Epithelial cell of proximal tubule (primary cell): Measurements from ENCODE around the gene MEIS3. TPM values are rescaled to one million over a fixed set of nuclear protein-coding genes. Genes with fewer than 3 reads are reported as not detected.

ENCODE experiments used
- DNase-seq: peaks from one replicate; pipeline ENCODE4 v3.0.0-alpha.2; 2011; ENCODE audit warnings: low read depth
- H3K4me3 ChIP-seq: 2 replicates; pipeline ENCODE4 v1.5.1; 2011; ENCODE audit warnings: low read depth, mild to moderate bottlenecking, low read length
- total RNA-seq: library from RNA; depleted of rRNA; stranded (reverse); fragments of >200 nt; gene quantifications from 2 replicates; pipeline ENCODE4 v1.2.3, GENCODE V29; 2015
- TF ChIP-seq, protein P1 (sequence below): conservative IDR thresholded peaks from 2 replicates; pipeline ENCODE4 v1.5.1; 2012; ENCODE audit warnings: low read depth, mild to moderate bottlenecking, low read length

Gene MEIS3
- total RNA-seq, 1 donor from 2014 or later = 0.29 TPM

DNA sequence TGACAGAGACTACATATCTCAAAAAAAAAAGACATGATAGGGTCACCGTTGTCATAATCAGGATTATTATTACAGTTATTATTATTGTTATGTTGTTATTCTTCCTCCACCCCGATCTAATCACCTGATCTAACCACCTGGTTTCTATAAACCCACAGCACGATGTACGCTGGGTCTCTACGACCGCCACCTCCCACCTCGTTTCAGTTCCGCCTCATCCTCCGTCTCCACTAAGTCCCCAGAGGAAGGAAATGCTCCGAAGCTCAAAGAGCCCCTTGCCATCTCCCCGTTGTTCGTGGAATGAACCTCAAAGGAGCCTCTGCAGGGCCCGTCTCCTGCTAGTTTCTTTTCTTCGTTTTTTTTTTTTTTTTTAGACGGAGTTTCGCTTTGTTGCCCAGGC lies 15.9 kb upstream of the MEIS3 start:
- no peak overlapping the region for H3K4me3 ChIP-seq
- TF ChIP-seq, protein P1, sequence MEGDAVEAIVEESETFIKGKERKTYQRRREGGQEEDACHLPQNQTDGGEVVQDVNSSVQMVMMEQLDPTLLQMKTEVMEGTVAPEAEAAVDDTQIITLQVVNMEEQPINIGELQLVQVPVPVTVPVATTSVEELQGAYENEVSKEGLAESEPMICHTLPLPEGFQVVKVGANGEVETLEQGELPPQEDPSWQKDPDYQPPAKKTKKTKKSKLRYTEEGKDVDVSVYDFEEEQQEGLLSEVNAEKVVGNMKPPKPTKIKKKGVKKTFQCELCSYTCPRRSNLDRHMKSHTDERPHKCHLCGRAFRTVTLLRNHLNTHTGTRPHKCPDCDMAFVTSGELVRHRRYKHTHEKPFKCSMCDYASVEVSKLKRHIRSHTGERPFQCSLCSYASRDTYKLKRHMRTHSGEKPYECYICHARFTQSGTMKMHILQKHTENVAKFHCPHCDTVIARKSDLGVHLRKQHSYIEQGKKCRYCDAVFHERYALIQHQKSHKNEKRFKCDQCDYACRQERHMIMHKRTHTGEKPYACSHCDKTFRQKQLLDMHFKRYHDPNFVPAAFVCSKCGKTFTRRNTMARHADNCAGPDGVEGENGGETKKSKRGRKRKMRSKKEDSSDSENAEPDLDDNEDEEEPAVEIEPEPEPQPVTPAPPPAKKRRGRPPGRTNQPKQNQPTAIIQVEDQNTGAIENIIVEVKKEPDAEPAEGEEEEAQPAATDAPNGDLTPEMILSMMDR = no peak
- no peak for DNase-seq

DNA sequence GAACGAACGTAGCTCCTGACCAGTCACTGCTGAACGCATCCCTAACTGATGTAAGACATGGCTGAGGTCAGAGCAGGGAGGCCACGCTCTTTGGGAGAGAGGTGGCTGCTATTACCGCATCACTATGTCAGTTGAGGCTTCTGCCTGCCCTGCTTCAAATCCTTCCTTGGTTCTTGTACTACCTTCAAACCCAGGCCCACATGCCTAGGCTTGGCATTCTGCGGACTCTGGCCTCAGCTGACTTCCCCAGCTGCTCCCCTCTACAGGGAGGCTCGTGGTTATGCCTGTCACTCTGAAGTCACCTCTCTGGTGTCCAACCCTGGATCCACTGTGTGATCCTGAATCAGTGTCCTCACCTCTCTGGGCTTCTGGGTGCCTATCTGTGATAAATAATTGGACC lies 14.8 kb upstream of the MEIS3 start:
- TF ChIP-seq, protein P1 = no peak
- no peak overlapping the region for H3K4me3 ChIP-seq

DNA sequence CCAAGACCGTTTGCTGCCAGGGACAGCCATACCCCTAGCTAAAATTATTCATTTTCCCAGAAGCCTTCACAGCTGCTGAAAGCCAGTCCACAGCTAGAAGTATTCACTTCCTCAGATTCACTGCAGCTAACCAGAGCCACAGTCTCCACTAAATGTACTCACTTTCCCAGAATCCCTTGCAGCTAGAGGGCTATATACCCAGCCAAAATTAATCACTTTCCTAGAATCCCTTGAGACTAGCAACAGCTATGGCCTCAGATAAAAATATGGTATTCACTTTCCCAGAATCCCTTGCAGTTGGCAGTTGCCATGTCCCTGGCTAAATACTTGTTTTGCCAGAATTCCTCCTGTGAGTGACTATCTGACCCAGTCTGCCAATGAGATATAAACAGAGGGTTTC lies 13.8 kb upstream of the MEIS3 start:
- no peak overlapping the region for H3K4me3 ChIP-seq
- DNase-seq = no peak
- TF ChIP-seq, protein P1 = no peak

More for the DNA sequence above, 14.8 kb upstream of the MEIS3 start:
- no peak for DNase-seq

- H3K4me3 ChIP-seq = no peak overlapping the region
- TF ChIP-seq, protein P1 = no peak
- no peak for DNase-seq
Observed at GRCh38 chr19:47432499-47432898, 13.2 kb upstream of the MEIS3 start.

DNA sequence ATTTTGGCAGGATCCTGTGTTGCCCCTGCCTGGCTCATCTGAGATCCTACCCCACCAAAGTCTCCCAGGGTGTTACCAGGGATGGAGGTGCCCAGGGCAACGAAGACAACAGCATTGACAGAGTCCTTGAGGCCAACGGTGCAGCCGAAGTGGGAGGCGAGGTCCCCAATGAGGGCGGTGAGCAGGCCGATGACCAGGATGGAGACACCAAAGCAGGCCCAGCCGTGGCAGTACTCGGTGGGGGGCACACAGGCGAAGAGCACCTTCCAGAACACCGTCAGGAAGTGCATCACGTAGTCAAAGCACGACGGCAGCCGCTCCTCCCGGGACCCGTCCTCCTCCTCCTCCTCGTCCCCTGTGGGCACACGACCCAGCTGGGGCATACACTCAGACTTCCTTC lies 12.8 kb upstream of the MEIS3 start:
- DNase-seq = no peak
- no peak overlapping the region for H3K4me3 ChIP-seq
- TF ChIP-seq, protein P1 = no peak

DNA sequence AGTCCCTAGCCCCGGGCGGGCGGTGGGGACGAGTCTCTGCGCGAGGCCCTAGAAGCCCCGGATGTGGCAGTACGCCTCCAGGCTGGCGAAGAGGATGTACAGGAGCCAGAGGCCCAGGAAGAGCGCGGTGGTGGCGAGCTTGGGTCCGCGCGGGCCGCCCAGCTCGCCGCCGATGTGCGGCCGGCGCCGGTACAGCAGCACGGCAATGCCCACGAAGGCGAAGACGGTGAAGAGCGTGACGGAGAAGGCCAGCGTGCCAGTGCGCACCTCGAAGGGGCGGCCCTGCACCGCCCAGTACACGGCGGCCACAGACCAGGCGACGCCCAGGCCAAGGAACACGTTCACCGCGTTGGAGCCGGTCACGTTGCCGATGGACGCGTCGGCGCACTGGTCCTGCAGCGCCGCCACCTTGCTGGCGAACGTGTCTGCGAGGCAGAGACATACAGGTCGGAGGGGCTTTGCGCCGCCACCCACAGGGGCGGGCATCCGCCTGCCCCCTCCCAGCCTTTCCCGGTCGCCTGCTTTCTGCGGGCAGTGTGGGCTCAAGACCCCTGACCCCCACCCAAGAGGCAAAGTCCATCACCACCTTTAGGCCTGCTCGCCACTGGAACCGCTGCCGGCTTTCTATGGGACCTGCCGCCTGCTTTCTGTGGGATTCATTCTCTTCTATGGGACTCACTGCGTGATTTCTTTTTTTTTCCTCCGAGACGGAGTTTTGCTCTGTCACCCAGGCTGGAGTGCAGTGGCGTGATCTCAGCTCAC lies 10.9 kb upstream of the MEIS3 start:
- no peak for DNase-seq
- TF ChIP-seq, protein P1 = peak; percentile 2
- H3K4me3 ChIP-seq = peak overlapping the region; percentile 8
